B cell (primary cell): ENCODE data around the gene SLC22A13. TPM values are rescaled to one million over a fixed set of nuclear protein-coding genes. Genes with fewer than 3 reads are reported as not detected.

Source experiments
- ATAC-seq: fragments of 200-7000 bp; cut with Tn5 transposase; one replicate; pipeline ENCODE4 v1.10.0; 2021; ENCODE audit warnings: low read depth, mild to moderate bottlenecking, moderate number of reproducible peaks, moderate library complexity
- CTCF ChIA-PET: fragments of 350-600 bp; sonication (Branson Sonifier 250); formaldehyde crosslinking; loops from one replicate; lab custom pipeline; 2021; ENCODE audit warnings: antibody characterized with exemption, inconsistent platforms; lab: Charles Lee
- POLR2A ChIA-PET: fragments of 350-600 bp; sonication (Branson Sonifier 250); formaldehyde crosslinking; loops from one replicate; lab custom pipeline; 2021; ENCODE audit warnings: antibody characterized with exemption; lab: Charles Lee
- DNase-seq: peaks from one replicate; pipeline ENCODE4 v3.0.0; 2013
- H2AFZ ChIP-seq: 2 replicates; pipeline ENCODE4 v1.6.1; 2012; ENCODE audit warnings: mild to moderate bottlenecking, low read depth, low read length; ENCODE audit not compliant: insufficient read depth, poor library complexity, severe bottlenecking
- H3K27ac ChIP-seq, 2 donors: 1 replicate in 1 of 2; 2 replicates in 1 of 2; pipeline ENCODE4 v1.5.1; 2012 to 2013; ENCODE audit warnings: low read length in 2 of 2, mild to moderate bottlenecking in 2 of 2, moderate library complexity in 1 of 2
- H3K27me3 ChIP-seq, 4 experiments: fragments of 200-600 bp in 1 of 4; sonication (generic) in 1 of 4; replicated peaks in 1 of 4; 1 replicate in 2 of 4; 2 replicates in 2 of 4; pipeline versions ENCODE4 v1.6.1 to v1.7.0; 2013 to 2016; ENCODE audit warnings: low read length in 3 of 4, mild to moderate bottlenecking in 2 of 4, mixed read lengths in 1 of 4, moderate library complexity in 1 of 4; ENCODE audit not compliant: insufficient read depth in 4 of 4, control insufficient read depth in 3 of 4; ENCODE audit errors: control extremely low read depth in 1 of 4
- H3K36me3 ChIP-seq, 2 experiments: replicated peaks in 1 of 2; 1 replicate in 1 of 2; 2 replicates in 1 of 2; pipeline versions ENCODE4 v1.6.1 to v1.7.1; 2013; ENCODE audit warnings: low read length in 1 of 2; ENCODE audit not compliant: insufficient read depth in 2 of 2, control insufficient read depth in 1 of 2; ENCODE audit errors: control extremely low read depth in 1 of 2, extremely low read depth in 1 of 2
- H3K4me1 ChIP-seq, 2 donors: fragments of 200-600 bp in 1 of 2; sonication (generic) in 1 of 2; 1 replicate in 1 of 2; 2 replicates in 1 of 2; pipeline versions ENCODE4 v1.5.1 to v1.6.1; 2013 to 2017; ENCODE audit warnings: low read length in 2 of 2; ENCODE audit not compliant: control insufficient read depth in 2 of 2, insufficient read depth in 2 of 2
- H3K4me2 ChIP-seq: replicated peaks from 2 replicates; pipeline ENCODE3; 2012; ENCODE audit warnings: mild to moderate bottlenecking, low read depth, low read length; ENCODE audit not compliant: poor library complexity, severe bottlenecking
- H3K4me3 ChIP-seq, 5 experiments: fragments of 200-600 bp in 1 of 5; sonication (generic) in 1 of 5; 1 replicate in 3 of 5; 2 replicates in 2 of 5; pipeline versions ENCODE4 v1.5.1 to v1.7.0; 2011 to 2016; ENCODE audit warnings: low read length in 4 of 5, mild to moderate bottlenecking in 4 of 5, low read depth in 2 of 5, control low read depth in 1 of 5, moderate library complexity in 1 of 5; ENCODE audit not compliant: insufficient read depth in 1 of 5; ENCODE audit errors: control extremely low read depth in 1 of 5, extremely low read depth in 1 of 5
- H3K79me2 ChIP-seq: fragments of 200-600 bp; sonication (generic); one replicate; pipeline ENCODE4 v1.6.0; 2016; ENCODE audit warnings: low read length; ENCODE audit not compliant: control insufficient read depth, insufficient read depth
- H3K9ac ChIP-seq: fragments of 200-600 bp; sonication (generic); 2 replicates; pipeline ENCODE4 v1.6.1; 2017; ENCODE audit warnings: mild to moderate bottlenecking, low read length, moderate library complexity
- H3K9me3 ChIP-seq, 3 donors: one replicate each; pipeline versions ENCODE4 v1.6.1 to v1.7.1; 2013; ENCODE audit warnings: low read length in 2 of 3; ENCODE audit not compliant: control insufficient read depth in 2 of 3, insufficient read depth in 1 of 3; ENCODE audit errors: control extremely low read depth in 1 of 3
- H4K20me1 ChIP-seq: 2 replicates; pipeline ENCODE4 v1.6.0; 2012; ENCODE audit warnings: mild to moderate bottlenecking, low read length; ENCODE audit not compliant: insufficient read depth, control insufficient read depth, poor library complexity, severe bottlenecking
- H3K27ac Mint-ChIP-seq: one replicate; pipeline ENCODE4 v1.8.0; 2021; ENCODE audit warnings: mixed read lengths
- H3K27me3 Mint-ChIP-seq: one replicate; pipeline ENCODE4 v1.8.0; 2021; ENCODE audit warnings: mixed read lengths
- H3K4me1 Mint-ChIP-seq: one replicate; pipeline ENCODE4 v1.8.0; 2021; ENCODE audit warnings: mixed read lengths
- H3K4me3 Mint-ChIP-seq: one replicate; pipeline ENCODE4 v1.8.0; 2021; ENCODE audit warnings: mixed read lengths
- H3K9me3 Mint-ChIP-seq: one replicate; pipeline ENCODE4 v1.8.0; 2022; ENCODE audit warnings: mixed read lengths; ENCODE audit not compliant: insufficient read depth
- EZH2 ChIP-seq: IDR thresholded peaks from 2 replicates; pipeline ENCODE4 v1.6.1; 2012; ENCODE audit warnings: borderline replicate concordance, low read depth, mild to moderate bottlenecking, moderate library complexity, low read length; ENCODE audit not compliant: insufficient read depth, poor library complexity, severe bottlenecking
- WGBS: methylation state at CpG from one replicate; pipeline ENCODE4 v1.1.5; 2013; ENCODE audit warnings: missing lambda C conversion rate; ENCODE audit not compliant: insufficient coverage; 5-methylcytosine and 5-hydroxymethylcytosine counted together
- intact Hi-C: fragments of 100-400 bp; cut with micrococcal nuclease; formaldehyde crosslinking; loops from one replicate; pipeline ENCODE4 v1.10.0; 2022
- polyA plus RNA-seq: library from polyadenylated mRNA; depleted of rRNA; stranded (reverse); fragments of >200 nt; gene quantifications from 2 replicates; pipeline ENCODE4 v1.2.3, GENCODE V29; 2012
- total RNA-seq, 2 donors: library from RNA; stranded (reverse); fragments of 120-200 nt in 1 of 2; gene quantifications; 1 replicate in 1 of 2; 2 replicates in 1 of 2; pipeline versions ENCODE4 v1.2.3 to v1.2.4, GENCODE V29; 2013 to 2022
- TF ChIP-seq, protein P1 (sequence below): fragments of 200-600 bp; IDR thresholded peaks from one replicate; pipeline ENCODE4 v1.8.0; 2022; ENCODE audit warnings: antibody characterized with exemption, mild to moderate bottlenecking

The SLC22A13 gene
- total and polyA plus RNA-seq, 2 donors (not counting 1 experiment from before 2014, with no cell fraction given): 0.31 to 0.91 TPM

- Mint-ChIP-seq H3K27ac (no peak overlapping the region), H3K9me3 (no peaks in the 10 kb centered on the region), H3K27me3 (peaks cover 16% of the 10 kb centered on the region), H3K4me1 (no peaks in the 10 kb centered on the region), H3K4me3 (no peak overlapping the region)
- Histone ChIP-seq H3K4me2 (no peak overlapping the region), H3K9me3 (no peaks in the 10 kb centered on the region), H3K27ac (no peak overlapping the region), H3K4me3 (no peak overlapping the region), H4K20me1 (no peaks in the 10 kb centered on the region), H2AFZ (no peak overlapping the region), H3K4me1 (no peaks in the 10 kb centered on the region), H3K27me3 (no peaks in the 10 kb centered on the region), H3K79me2 (no peaks in the 10 kb centered on the region), H3K36me3 (no peaks in the 10 kb centered on the region), H3K9ac (no peak overlapping the region)
- POLR2A ChIA-PET: no interaction called here
- no peak for DNase-seq
- no peak for TF ChIP-seq EZH2
- TF ChIP-seq, protein P1, sequence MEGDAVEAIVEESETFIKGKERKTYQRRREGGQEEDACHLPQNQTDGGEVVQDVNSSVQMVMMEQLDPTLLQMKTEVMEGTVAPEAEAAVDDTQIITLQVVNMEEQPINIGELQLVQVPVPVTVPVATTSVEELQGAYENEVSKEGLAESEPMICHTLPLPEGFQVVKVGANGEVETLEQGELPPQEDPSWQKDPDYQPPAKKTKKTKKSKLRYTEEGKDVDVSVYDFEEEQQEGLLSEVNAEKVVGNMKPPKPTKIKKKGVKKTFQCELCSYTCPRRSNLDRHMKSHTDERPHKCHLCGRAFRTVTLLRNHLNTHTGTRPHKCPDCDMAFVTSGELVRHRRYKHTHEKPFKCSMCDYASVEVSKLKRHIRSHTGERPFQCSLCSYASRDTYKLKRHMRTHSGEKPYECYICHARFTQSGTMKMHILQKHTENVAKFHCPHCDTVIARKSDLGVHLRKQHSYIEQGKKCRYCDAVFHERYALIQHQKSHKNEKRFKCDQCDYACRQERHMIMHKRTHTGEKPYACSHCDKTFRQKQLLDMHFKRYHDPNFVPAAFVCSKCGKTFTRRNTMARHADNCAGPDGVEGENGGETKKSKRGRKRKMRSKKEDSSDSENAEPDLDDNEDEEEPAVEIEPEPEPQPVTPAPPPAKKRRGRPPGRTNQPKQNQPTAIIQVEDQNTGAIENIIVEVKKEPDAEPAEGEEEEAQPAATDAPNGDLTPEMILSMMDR: no peak
- intact Hi-C loops: no loop called here
- CTCF ChIA-PET: interaction anchor here (0.6 to 4.1 kb wide), 12 partner anchors 46 to 1594 kb away, joined by 3 to 55 read pairs (median 4); partner anchors contain the start of genes ACAA1 and OXSR1
- no peak for ATAC-seq
Measured at GRCh38 chr3:38297537-38297936, 31.9 kb downstream of the SLC22A13 start.

DNA sequence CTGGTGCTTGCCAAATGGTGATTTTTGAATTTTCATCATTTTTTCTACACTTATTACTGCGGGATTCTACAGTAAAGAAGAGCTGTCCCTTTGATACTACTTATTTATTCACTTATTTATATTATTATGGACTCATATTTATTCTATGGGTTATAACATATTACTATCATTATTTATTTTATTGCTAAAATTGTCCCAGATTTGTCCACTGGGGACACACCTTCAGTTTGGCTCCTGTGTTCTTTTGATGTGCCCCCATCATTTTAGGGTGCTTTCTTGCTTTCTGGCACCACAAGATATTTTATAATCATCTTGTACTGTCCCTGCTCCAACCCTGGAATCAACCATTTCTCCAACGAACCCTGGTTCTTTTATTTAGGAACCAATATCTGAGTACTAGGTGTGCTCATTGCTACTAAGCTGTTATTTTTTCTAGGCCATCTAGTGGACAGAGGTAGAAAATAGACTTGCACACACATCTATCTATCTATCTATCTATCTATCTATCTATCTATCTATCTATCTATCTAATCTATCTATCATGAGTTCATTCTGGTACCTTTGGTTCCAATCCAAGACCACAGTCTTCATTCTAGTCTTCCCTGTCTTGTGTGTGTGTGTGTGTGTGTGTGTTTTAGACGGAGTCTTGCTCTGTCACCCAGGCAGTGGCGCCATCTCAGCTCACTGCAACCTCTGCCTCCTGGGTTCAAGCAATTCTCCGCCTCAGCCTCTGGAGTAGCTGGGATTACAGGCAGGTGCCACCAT is 32.5 kb downstream of the SLC22A13 start:
- H3K9ac ChIP-seq: no peak overlapping the region
- no peaks in the 10 kb centered on the region for H3K4me1 Mint-ChIP-seq
- H3K79me2 ChIP-seq: no peaks in the 10 kb centered on the region
- no peaks in the 10 kb centered on the region for H3K4me1 ChIP-seq
- no peaks in the 10 kb centered on the region for H3K27me3 ChIP-seq
- ATAC-seq (no peak), DNase-seq (peak; percentile 29)
- H3K4me3 Mint-ChIP-seq: no peak overlapping the region
- no peaks in the 10 kb centered on the region for H3K36me3 ChIP-seq
- ChIA-PET POLR2A (no interaction called here), CTCF (interaction anchor here (0.6 to 4.1 kb wide), 14 partner anchors 37 to 1594 kb away, joined by 3 to 55 read pairs (median 4); partner anchors contain the start of genes ACAA1, OXSR1 and XYLB)
- intact Hi-C loops: no loop called here
- peaks cover 16% of the 10 kb centered on the region for H3K27me3 Mint-ChIP-seq
- no peak overlapping the region for H3K4me3 ChIP-seq
- no peaks in the 10 kb centered on the region for H3K9me3 ChIP-seq
- no peaks in the 10 kb centered on the region for H3K9me3 Mint-ChIP-seq
- H3K27ac ChIP-seq: no peak overlapping the region
- 100% methylated on average over 2 of the region's 5 CpGs for WGBS
- no peaks in the 10 kb centered on the region for H4K20me1 ChIP-seq
- no peak overlapping the region for H3K27ac Mint-ChIP-seq
- TF ChIP-seq, protein P1: peak; percentile 66
- TF ChIP-seq EZH2: no peak
- no peak overlapping the region for H2AFZ ChIP-seq
- no peak overlapping the region for H3K4me2 ChIP-seq
